Measurements from ENCODE around the gene SRGAP3.

SRGAP3 gene

GRCh38 chr3:9000041-9000440, 249.4 kb downstream of the SRGAP3 start:
- TF ChIP-seq EZH2phosphoT487 (IDR thresholded peaks at IDR 0.05; ENCODE audit: low read depth): no peak
- TF ChIP-seq CTCF (IDR thresholded peaks at IDR 0.05; ENCODE audit: low read depth, low read length): no peak
- H3K9me3 ChIP-seq (ENCODE audit: insufficient read depth, low read length): no peaks in the 10 kb centered on the region
- H3K79me2 ChIP-seq (ENCODE audit: low read length): no peaks in the 10 kb centered on the region
- no peak overlapping the region for H3K4me2 ChIP-seq (ENCODE audit: low read length)
- no peaks in the 10 kb centered on the region for H3K36me3 ChIP-seq (replicated peaks; ENCODE audit: low read depth, low read length)
- no peak overlapping the region for H2AFZ ChIP-seq (ENCODE audit: low read depth, low read length)
- H3K27me3 ChIP-seq (ENCODE audit: low read depth, low read length): peaks cover 7% of the 10 kb centered on the region; the same call in 1 of the 2 replicates
- H3K4me3 ChIP-seq (ENCODE audit: low read length): no peak overlapping the region
- H4K20me1 ChIP-seq (ENCODE audit: insufficient read depth, low read length): no peaks in the 10 kb centered on the region
- no peaks in the 10 kb centered on the region for H3K4me1 ChIP-seq (ENCODE audit: low read length)
- no peak overlapping the region for H3K9ac ChIP-seq (ENCODE audit: low read length)
- H3K27ac ChIP-seq (ENCODE audit: low read length): no peak overlapping the region

GRCh38 chr3:8997151-8997550, 252.3 kb downstream of the SRGAP3 start:
- Histone ChIP-seq H3K9ac (ENCODE audit: low read length) (no peak overlapping the region), H2AFZ (ENCODE audit: low read depth, low read length) (no peak overlapping the region), H3K4me1 (ENCODE audit: low read length) (no peaks in the 10 kb centered on the region), H3K4me3 (ENCODE audit: low read length) (no peak overlapping the region), H4K20me1 (ENCODE audit: insufficient read depth, low read length) (no peaks in the 10 kb centered on the region), H3K36me3 (replicated peaks; ENCODE audit: low read depth, low read length) (no peaks in the 10 kb centered on the region), H3K9me3 (ENCODE audit: insufficient read depth, low read length) (no peaks in the 10 kb centered on the region), H3K27me3 (ENCODE audit: low read depth, low read length) (peaks cover 7% of the 10 kb centered on the region; the same call in 1 of the 2 replicates), H3K4me2 (ENCODE audit: low read length) (no peak overlapping the region), H3K27ac (ENCODE audit: low read length) (no peak overlapping the region), H3K79me2 (ENCODE audit: low read length) (no peaks in the 10 kb centered on the region)
- TF ChIP-seq CTCF (IDR thresholded peaks at IDR 0.05; ENCODE audit: low read depth, low read length) (no peak), EZH2phosphoT487 (IDR thresholded peaks at IDR 0.05; ENCODE audit: low read depth) (no peak)

DNA sequence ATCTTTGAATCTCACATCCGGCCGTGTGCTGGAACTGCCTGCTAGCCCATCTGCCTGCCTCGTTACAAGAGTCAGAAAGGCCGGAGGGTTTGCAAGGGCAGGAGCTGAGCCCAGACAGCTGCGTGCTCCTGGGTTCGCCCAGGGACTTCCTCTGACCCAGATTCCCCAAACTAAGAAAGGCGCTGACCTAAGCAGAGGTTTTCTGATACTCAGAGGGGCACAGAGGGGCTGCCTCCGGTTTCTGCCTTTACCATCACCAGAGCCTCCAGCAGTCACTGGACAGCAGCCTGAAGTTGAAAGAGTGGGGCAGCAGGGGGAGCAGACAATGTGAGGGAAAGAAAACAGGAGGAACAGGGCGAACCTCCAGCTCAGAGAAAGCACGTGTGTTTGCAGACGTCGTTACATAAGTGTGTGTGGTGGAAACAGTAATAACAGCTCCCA, 252.7 kb downstream of the SRGAP3 start:
- no peak overlapping the region for H3K9ac ChIP-seq (ENCODE audit: low read length)
- no peak overlapping the region for H3K4me2 ChIP-seq (ENCODE audit: low read length)
- no peaks in the 10 kb centered on the region for H3K4me1 ChIP-seq (ENCODE audit: low read length)
- no peak overlapping the region for H3K4me3 ChIP-seq (ENCODE audit: low read length)
- no peaks in the 10 kb centered on the region for H3K9me3 ChIP-seq (ENCODE audit: insufficient read depth, low read length)
- TF ChIP-seq CTCF (IDR thresholded peaks at IDR 0.05; ENCODE audit: low read depth, low read length) (no peak), EZH2phosphoT487 (IDR thresholded peaks at IDR 0.05; ENCODE audit: low read depth) (no peak)
- H2AFZ ChIP-seq (ENCODE audit: low read depth, low read length): no peak overlapping the region
- peaks cover 7% of the 10 kb centered on the region; the same call in 1 of the 2 replicates for H3K27me3 ChIP-seq (ENCODE audit: low read depth, low read length)
- H3K79me2 ChIP-seq (ENCODE audit: low read length): no peaks in the 10 kb centered on the region
- no peak overlapping the region for H3K27ac ChIP-seq (ENCODE audit: low read length)
- H4K20me1 ChIP-seq (ENCODE audit: insufficient read depth, low read length): no peaks in the 10 kb centered on the region
- H3K36me3 ChIP-seq (replicated peaks; ENCODE audit: low read depth, low read length): no peaks in the 10 kb centered on the region

GRCh38 chr3:8996216-8996615, 253.2 kb downstream of the SRGAP3 start:
- no peaks in the 10 kb centered on the region for H3K79me2 ChIP-seq (ENCODE audit: low read length)
- H3K27me3 ChIP-seq (ENCODE audit: low read depth, low read length): peaks cover 7% of the 10 kb centered on the region; the same call in 1 of the 2 replicates
- no peak overlapping the region for H3K27ac ChIP-seq (ENCODE audit: low read length)
- no peak overlapping the region for H3K4me3 ChIP-seq (ENCODE audit: low read length)
- no peaks in the 10 kb centered on the region for H3K9me3 ChIP-seq (ENCODE audit: insufficient read depth, low read length)
- no peak overlapping the region for H3K4me2 ChIP-seq (ENCODE audit: low read length)
- no peaks in the 10 kb centered on the region for H3K4me1 ChIP-seq (ENCODE audit: low read length)
- no peak overlapping the region for H2AFZ ChIP-seq (ENCODE audit: low read depth, low read length)
- no peak overlapping the region for H3K9ac ChIP-seq (ENCODE audit: low read length)
- H4K20me1 ChIP-seq (ENCODE audit: insufficient read depth, low read length): no peaks in the 10 kb centered on the region
- no peak for TF ChIP-seq CTCF (IDR thresholded peaks at IDR 0.05; ENCODE audit: low read depth, low read length)
- no peak for TF ChIP-seq EZH2phosphoT487 (IDR thresholded peaks at IDR 0.05; ENCODE audit: low read depth)
- no peaks in the 10 kb centered on the region for H3K36me3 ChIP-seq (replicated peaks; ENCODE audit: low read depth, low read length)

Data from OCI-LY3 (cell line).